NB4 (cell line): ENCODE results near the gene GNA12.

Experiments
- POLR2A ChIP-seq: IDR thresholded peaks from 2 replicates; pipeline ENCODE4 v1.6.1; 2011; ENCODE audit warnings: mild to moderate bottlenecking; ENCODE audit not compliant: insufficient read length; ENCODE audit errors: extremely low read depth
- TF ChIP-seq, protein P1 (sequence below): IDR thresholded peaks from one replicate; pipeline ENCODE4 v1.5.1; 2012; ENCODE audit warnings: low read depth, low read length

DNA sequence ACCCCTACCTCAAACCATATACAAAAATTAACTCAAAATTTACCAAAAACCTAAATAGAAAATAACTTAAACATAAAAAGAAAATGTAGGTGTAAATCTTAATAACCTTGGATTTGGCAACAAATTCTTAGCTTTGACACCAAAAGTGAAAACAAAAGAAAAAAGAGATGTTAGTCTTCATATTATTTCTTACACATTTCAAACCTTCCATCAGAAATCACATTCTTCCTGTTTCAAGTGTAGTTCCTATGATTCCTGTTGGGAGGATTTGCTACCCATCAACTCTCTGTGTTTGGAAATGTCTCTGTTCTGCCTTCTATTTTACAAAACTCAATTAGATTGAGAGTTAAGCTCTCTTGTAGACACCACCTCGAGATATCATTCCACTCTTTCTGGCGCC is 62.0 kb downstream of the GNA12 start:
- TF ChIP-seq, protein P1, sequence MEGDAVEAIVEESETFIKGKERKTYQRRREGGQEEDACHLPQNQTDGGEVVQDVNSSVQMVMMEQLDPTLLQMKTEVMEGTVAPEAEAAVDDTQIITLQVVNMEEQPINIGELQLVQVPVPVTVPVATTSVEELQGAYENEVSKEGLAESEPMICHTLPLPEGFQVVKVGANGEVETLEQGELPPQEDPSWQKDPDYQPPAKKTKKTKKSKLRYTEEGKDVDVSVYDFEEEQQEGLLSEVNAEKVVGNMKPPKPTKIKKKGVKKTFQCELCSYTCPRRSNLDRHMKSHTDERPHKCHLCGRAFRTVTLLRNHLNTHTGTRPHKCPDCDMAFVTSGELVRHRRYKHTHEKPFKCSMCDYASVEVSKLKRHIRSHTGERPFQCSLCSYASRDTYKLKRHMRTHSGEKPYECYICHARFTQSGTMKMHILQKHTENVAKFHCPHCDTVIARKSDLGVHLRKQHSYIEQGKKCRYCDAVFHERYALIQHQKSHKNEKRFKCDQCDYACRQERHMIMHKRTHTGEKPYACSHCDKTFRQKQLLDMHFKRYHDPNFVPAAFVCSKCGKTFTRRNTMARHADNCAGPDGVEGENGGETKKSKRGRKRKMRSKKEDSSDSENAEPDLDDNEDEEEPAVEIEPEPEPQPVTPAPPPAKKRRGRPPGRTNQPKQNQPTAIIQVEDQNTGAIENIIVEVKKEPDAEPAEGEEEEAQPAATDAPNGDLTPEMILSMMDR = no peak
- no peak for TF ChIP-seq POLR2A
